ENCODE results near the gene RIOK1.

- TF ChIP-seq CTCF (IDR thresholded peaks at IDR 0.05 in 2 of 3, conservative IDR thresholded peaks at IDR 0.05 in 1 of 3; ENCODE audit: borderline replicate concordance in 1 of 3, insufficient read depth in 1 of 3, low read depth in 2 of 3, low read length in 2 of 3) (no peak), RAD21 (IDR thresholded peaks at IDR 0.05; ENCODE audit: low read depth) (no peak), MAX (IDR thresholded peaks at IDR 0.05) (no peak), FOSL1 (IDR thresholded peaks at IDR 0.05; ENCODE audit: low read depth) (no peak), SIN3A (IDR thresholded peaks at IDR 0.05; ENCODE audit: low read depth) (no peak), POLR2A (IDR thresholded peaks at IDR 0.05; ENCODE audit: borderline replicate concordance, extremely low read depth, insufficient read depth, insufficient read length) (no peak), EZH2 (IDR thresholded peaks at IDR 0.05) (no peak), SRF (IDR thresholded peaks at IDR 0.05; ENCODE audit: low read depth) (no peak), REST (IDR thresholded peaks at IDR 0.05; ENCODE audit: low read depth) (no peak)
Measured at GRCh38 chr6:7418238-7418905, 28.8 kb downstream of the RIOK1 start.
